DMS 273 (cell line): ENCODE measurements around the gene OR9G4.
A peak's percentile ranks its signal among the peaks of the same experiment; 100 is the strongest.

ENCODE experiments used
- DNase-seq: peaks from one replicate; lab custom pipeline; 2025; ENCODE audit not compliant: unreplicated experiment; lab: John Stamatoyannopoulos, UW

OR9G4 gene

GRCh38 chr11:56748597-56748996 lies at the start of gene OR9G4:
TSS of gene OR9G4 (minus strand) at chr11:56748697. CDS start at chr11:56743766, 4,931 bp downstream.
- no peak for DNase-seq

DNA sequence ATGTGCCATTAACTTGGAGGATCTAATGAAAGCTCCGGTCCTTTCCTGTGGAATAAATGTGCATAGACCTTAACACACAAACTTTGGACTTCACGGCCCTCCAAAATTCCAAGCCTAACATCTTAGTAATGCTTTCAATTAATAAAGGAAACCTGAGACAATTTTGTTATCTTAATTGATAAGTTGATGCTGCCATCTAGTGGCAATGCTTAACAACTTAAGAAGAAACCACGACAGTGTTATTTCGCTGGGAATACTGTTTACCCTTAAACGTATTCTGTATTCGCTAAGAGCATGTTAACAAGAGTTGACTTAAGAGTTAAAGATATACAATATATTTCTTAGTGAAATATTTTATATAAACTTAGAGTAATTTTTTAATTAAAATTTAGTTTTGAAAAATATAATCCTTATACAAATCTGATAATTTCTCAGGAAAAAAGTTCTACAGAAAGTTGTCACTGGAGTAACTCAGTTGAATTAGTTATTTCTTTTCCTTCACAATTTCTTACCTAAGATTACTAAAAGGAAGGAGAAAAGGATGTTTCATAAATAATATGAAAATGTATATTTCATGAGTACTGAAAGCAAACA lies 35.0 kb upstream of the OR9G4 start:
- DNase-seq = peak; percentile 68

- no peak for DNase-seq
Measured at GRCh38 chr11:56782167-56782847, 33.8 kb upstream of the OR9G4 start.

GRCh38 chr11:56776809-56777208 lies 28.3 kb upstream of the OR9G4 start:
- DNase-seq = no peak

GRCh38 chr11:56764976-56765375 lies 16.5 kb upstream of the OR9G4 start:
- no peak for DNase-seq

- no peak for DNase-seq
Measured at GRCh38 chr11:56751480-56751879, 3.0 kb upstream of the OR9G4 start.

GRCh38 chr11:56750190-56750589 lies 1.7 kb upstream of the OR9G4 start:
- DNase-seq = no peak

GRCh38 chr11:56740886-56741285 lies 7.6 kb downstream of the OR9G4 start:
- no peak for DNase-seq

DNA sequence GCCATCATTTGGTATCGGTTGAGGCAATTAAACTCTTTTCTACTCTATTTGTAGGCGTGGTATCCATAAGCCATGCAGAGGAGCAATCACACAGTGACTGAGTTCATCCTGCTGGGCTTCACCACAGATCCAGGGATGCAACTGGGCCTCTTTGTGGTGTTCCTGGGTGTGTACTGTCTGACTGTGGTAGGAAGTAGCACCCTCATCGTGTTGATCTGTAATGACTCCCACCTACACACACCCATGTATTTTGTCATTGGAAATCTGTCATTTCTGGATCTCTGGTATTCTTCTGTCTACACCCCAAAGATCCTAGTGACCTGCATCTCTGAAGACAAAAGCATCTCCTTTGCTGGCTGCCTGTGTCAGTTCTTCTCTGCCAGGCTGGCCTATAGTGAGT lies 8.4 kb downstream of the OR9G4 start:
- DNase-seq = no peak

- DNase-seq = no peak
Measured at GRCh38 chr11:56720513-56720912, 28.0 kb downstream of the OR9G4 start.

DNA sequence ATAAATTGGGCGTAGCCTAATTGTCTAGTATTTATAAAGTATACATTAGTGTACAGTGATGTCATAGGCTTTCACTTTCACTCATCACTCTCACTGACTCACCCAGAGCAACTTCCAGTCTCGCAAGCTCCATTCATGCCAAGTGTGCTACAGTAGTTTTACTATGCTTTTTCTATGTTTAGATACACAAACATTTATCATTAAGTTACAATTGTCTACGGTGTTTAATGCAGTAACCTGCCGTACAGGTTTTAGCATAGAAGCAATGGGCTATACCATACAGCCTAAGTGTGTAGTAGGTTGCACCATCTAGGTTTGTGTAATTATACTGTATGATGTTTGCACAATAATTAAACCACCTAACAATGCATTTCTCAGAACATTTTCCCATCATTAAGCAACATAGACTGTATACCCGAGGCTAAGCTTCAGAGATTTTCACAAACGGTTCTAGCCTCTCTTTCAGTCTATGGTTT lies 32.1 kb downstream of the OR9G4 start:
- DNase-seq = no peak

DNA sequence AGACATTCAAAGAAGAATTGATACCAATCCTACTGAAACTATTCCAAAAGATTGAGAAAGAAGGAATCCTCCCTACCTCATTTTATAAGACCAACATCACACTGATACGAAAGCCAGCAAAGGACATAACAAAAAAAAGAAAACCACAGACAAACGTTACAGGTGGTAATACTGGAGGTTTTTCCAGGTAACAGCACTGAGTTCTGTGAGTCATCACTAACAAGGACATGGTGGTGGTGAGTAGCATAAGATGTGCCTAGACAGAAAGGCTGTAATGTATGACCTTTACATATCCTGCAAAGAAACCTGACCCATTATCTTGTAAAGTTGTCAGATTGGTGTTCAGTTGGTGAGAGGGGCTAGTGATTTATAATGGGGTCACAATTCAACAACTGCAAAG lies 34.3 kb downstream of the OR9G4 start:
- no peak for DNase-seq

DNA sequence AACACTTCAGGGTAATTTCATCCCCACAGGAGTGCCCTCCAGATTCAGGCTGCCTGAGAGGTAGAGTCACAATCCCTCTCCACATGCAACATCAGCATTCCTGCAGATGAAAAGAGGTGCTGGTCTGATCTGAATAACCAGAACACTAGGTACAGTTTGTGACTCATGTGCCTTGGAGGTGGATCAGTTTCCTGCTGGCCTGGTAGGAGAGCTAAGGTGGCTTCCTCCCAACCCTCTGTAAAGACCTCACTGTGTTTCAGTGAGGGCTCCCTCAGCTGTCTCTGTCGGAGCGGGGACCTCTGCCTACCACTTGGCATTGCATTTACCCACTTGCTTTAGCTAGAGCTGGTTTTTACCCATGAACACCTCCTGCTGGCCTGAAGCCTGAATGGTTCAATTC lies 42.0 kb downstream of the OR9G4 start:
- no peak for DNase-seq

DNA sequence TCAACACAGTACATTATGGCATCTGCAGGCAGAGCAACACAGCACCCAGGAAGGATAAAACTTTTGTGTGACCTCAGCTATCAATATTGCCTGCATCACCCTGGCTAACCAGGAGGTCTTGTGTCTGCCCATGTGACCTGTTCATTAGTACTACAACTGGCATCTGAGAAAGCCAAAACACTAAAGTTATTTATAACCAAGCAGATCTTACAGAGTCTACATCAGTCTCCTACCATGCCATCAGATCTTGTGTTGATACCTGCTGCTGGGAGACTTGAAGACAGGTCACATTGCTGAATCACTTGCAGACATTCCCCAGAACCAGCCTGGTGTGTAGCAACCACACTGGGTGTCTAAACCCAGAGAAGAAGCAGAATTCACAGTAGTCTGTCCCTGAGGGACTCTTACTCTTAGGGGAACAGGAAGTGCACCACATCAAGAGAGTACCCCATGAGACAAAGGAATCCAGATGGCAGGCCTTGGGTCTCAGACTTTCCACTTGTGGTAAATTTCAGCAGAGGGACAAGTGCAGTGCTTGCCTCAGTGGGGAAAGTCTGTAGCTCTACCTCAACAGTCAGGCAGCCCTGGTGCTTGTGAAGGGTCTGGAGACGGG lies 42.6 kb downstream of the OR9G4 start:
- no peak for DNase-seq

DNA sequence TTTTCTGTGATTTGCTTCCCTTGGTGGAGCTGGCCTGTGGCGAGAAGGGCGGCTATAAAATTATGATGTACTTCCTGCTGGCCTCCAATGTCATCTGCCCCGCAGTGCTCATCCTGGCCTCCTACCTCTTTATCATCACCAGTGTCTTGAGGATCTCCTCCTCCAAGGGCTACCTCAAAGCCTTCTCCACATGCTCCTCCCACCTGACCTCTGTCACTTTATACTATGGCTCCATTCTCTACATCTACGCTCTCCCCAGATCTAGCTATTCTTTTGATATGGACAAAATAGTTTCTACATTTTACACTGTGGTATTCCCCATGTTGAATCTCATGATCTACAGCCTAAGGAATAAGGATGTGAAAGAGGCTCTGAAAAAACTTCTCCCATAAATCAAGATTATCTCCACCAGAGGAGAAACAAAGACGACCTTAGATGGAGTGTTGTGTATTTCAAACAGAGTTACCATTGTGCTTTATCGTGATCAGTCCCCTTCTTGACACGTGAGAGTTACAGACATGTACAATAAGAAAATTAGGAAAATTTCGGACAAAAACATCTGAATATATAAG lies 47.5 kb downstream of the OR9G4 start:
- DNase-seq = no peak

DNA sequence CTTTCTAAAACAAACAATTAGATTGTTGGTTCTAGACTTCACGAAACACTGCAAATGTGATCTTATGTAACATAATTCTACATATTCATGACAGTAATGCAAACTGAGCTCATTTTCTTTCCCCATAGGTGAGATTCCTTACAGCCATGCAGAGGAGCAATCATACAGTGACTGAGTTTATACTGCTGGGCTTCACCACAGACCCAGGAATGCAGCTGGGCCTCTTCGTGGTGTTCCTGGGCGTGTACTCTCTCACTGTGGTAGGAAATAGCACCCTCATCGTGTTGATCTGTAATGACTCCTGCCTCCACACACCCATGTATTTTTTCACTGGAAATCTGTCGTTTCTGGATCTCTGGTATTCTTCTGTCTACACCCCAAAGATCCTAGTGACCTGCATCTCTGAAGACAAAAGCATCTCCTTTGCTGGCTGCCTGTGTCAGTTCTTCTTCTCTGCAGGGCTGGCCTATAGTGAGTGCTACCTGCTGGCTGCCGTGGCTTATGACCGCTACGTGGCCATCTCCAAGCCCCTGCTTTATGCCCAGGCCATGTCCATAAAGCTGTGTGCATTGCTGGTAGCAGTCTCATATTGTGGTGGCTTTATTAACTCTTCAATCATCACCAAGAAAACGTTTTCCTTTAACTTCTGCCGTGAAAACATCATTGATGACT lies 48.1 kb downstream of the OR9G4 start:
- no peak for DNase-seq

GRCh38 chr11:56698795-56699194 lies 49.7 kb downstream of the OR9G4 start, which contains the start of gene OR9G1:
TSS of gene OR9G1 (plus strand) at chr11:56699095. CDS start at chr11:56700388, 1,293 bp downstream.
- DNase-seq = no peak

DNA sequence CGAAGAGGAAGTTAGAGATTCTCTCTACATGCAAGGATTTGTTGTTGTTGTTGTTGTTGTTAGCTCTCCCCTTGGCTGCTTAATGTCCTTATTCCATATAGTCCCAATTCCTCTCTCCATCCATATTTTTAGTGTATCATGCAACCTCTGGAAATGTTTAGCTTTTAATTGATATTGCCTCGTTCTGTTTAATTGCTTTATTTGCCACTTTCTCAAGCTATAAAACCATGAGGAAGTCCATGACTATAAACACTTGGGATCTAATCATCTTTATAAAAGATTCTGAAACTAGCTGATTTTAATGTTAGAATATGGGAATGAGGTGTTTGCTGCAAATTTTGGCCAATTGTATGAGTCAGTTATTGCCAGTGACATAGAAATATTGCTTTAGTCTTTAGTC lies 55.1 kb downstream of the OR9G4 start:
- DNase-seq = no peak
